ENCODE data around the gene HOXB13.

Gene HOXB13

DNA sequence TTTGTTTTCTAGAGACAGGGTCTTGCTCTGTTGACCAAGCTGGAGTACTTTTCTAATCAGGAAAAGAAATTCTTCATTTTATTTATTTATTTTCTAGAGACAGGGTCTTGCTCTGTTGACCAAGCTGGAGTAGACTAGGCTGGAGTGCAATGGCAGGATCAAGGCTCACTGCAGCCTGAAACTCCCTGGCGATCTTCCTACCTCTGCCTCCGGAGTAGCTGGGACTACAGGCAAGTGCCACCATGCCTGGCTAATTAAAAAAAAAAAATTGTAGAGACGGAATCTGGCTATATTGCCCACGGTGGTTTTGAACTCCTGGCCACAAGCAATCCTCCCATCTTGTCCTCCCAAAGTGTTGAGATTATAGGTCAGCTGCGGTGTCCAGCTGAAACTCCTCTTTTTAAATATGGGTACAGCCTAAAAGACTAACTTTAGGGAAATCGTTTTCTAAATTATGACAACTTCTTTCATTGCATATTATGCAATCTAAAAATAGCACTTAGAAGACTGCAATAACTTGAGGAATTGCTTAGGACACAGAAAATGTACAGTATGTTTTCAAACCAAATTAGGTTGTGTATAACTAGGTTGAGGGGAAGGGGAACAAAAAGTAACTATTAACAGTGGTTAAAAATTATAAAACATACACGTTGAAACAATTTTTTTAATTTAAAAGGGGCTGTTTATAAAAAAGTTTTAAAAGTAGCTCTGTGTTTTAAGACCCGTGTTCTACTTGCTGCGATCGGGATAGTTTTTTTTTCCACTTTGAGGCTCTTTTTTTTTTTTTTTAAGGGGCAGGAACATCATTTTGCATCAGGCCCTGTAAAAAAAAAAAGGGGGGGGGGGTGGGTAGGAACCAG is 11.0 kb downstream of the HOXB13 start:
- no peak for TF ChIP-seq ZBTB7A (IDR thresholded peaks at IDR 0.05; ENCODE audit: low read depth)
- TF ChIP-seq EGR1 (IDR thresholded peaks at IDR 0.05): no peak
- TF ChIP-seq CREB1 (IDR thresholded peaks at IDR 0.05; ENCODE audit: low read depth): no peak
- no peak for TF ChIP-seq FOXM1 (IDR thresholded peaks at IDR 0.05; ENCODE audit: borderline replicate concordance, low read depth)
- TF ChIP-seq TEAD4 (IDR thresholded peaks at IDR 0.05): no peak
- TF ChIP-seq, protein P1, sequence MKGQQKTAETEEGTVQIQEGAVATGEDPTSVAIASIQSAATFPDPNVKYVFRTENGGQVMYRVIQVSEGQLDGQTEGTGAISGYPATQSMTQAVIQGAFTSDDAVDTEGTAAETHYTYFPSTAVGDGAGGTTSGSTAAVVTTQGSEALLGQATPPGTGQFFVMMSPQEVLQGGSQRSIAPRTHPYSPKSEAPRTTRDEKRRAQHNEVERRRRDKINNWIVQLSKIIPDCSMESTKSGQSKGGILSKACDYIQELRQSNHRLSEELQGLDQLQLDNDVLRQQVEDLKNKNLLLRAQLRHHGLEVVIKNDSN (IDR thresholded peaks at IDR 0.05): no peak
- TF ChIP-seq, protein P2, sequence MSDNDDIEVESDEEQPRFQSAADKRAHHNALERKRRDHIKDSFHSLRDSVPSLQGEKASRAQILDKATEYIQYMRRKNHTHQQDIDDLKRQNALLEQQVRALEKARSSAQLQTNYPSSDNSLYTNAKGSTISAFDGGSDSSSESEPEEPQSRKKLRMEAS (IDR thresholded peaks at IDR 0.05): no peak
- no peak for TF ChIP-seq NFIC (IDR thresholded peaks at IDR 0.05)
- TF ChIP-seq TAF1 (IDR thresholded peaks at IDR 0.05; ENCODE audit: low read depth): no peak
- no peak for TF ChIP-seq EP300 (IDR thresholded peaks at IDR 0.05; ENCODE audit: borderline replicate concordance)
- no peak for TF ChIP-seq YY1 (IDR thresholded peaks at IDR 0.05; ENCODE audit: low read depth)
- TF ChIP-seq TCF12 (IDR thresholded peaks at IDR 0.05; ENCODE audit: low read depth): no peak
- no peak for TF ChIP-seq REST (IDR thresholded peaks at IDR 0.05; ENCODE audit: low read depth)
- TF ChIP-seq RAD21 (IDR thresholded peaks at IDR 0.05; ENCODE audit: low read depth): no peak
- TF ChIP-seq CEBPB (IDR thresholded peaks at IDR 0.05): no peak

DNA sequence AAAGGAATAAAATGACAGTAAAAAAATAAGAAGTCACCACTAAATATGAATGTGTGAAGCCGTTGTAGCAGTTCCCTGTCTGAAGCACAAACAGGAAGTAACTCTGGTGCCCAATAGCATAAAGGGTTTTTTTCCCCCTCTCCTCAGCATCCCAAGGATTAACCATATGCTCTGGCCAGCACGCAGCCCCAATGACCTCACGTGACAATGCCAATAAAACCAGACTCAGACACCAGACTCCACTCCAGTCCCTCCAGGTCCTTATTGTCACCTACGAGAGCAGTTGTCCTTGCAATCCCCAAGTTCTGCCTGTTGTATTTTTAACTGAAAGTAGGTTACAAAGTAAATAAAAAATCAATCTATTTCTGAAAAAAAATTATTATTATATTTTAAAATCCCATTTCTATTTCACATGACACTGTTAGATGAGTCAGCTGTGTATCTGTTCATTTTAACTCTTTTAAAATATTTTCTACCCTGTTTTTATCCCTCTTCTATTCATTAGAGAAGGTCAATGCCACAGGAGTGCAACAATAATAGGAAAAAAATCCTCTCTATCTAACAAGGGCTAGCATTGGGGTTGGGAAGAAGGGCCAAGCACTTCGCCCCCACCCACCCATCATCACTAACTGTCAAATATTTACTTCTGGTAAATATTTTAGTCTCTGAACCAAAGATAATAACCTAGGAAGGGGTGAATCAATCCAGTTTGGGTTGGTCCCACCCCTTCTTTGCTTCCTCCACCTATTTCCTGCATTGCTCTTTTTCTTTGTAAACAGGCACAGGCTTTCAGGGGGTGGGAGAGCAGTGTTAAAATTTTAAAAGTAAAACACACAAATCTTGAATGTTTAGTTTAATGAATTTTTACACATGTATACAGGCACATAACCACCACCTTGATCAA is 12.8 kb downstream of the HOXB13 start:
- no peak for TF ChIP-seq NFIC (IDR thresholded peaks at IDR 0.05)
- no peak for TF ChIP-seq FOXM1 (IDR thresholded peaks at IDR 0.05; ENCODE audit: borderline replicate concordance, low read depth)
- no peak for TF ChIP-seq ZBTB7A (IDR thresholded peaks at IDR 0.05; ENCODE audit: low read depth)
- TF ChIP-seq, protein P1 (IDR thresholded peaks at IDR 0.05): no peak
- TF ChIP-seq EGR1 (IDR thresholded peaks at IDR 0.05): no peak
- TF ChIP-seq CEBPB (IDR thresholded peaks at IDR 0.05): no peak
- TF ChIP-seq, protein P2 (IDR thresholded peaks at IDR 0.05): no peak
- TF ChIP-seq TCF12 (IDR thresholded peaks at IDR 0.05; ENCODE audit: low read depth): no peak
- no peak for TF ChIP-seq REST (IDR thresholded peaks at IDR 0.05; ENCODE audit: low read depth)
- no peak for TF ChIP-seq CREB1 (IDR thresholded peaks at IDR 0.05; ENCODE audit: low read depth)
- TF ChIP-seq RAD21 (IDR thresholded peaks at IDR 0.05; ENCODE audit: low read depth): no peak
- TF ChIP-seq EP300 (IDR thresholded peaks at IDR 0.05; ENCODE audit: borderline replicate concordance): no peak
- no peak for TF ChIP-seq YY1 (IDR thresholded peaks at IDR 0.05; ENCODE audit: low read depth)
- no peak for TF ChIP-seq TEAD4 (IDR thresholded peaks at IDR 0.05)

DNA sequence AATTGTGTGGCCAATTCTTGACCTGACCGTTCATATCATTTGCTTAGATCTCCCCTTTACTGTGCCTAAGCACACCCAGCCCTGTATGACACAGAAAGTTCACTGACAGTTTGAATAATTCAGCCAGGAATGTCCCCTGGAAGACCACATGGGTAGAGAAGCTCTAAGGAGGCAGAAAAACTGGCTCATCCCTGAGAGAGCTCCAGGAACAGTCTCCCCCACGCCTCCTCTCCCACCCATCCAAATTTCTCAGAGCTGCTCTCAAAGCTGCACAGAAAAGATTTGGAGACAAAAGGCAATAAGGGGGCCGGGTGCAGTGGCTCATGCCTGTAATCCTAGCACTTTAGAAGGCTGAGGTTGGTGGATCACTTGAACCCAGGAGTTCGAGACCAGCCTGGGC is 17.4 kb downstream of the HOXB13 start:
- TF ChIP-seq NFIC (IDR thresholded peaks at IDR 0.05) (no peak), ZBTB7A (IDR thresholded peaks at IDR 0.05; ENCODE audit: low read depth) (no peak), TCF12 (IDR thresholded peaks at IDR 0.05; ENCODE audit: low read depth) (no peak), TAF1 (IDR thresholded peaks at IDR 0.05; ENCODE audit: low read depth) (no peak), CEBPB (IDR thresholded peaks at IDR 0.05) (no peak), EP300 (IDR thresholded peaks at IDR 0.05; ENCODE audit: borderline replicate concordance) (no peak), CREB1 (IDR thresholded peaks at IDR 0.05; ENCODE audit: low read depth) (no peak), REST (IDR thresholded peaks at IDR 0.05; ENCODE audit: low read depth) (no peak), TEAD4 (IDR thresholded peaks at IDR 0.05) (no peak), FOXM1 (IDR thresholded peaks at IDR 0.05; ENCODE audit: borderline replicate concordance, low read depth) (no peak), YY1 (IDR thresholded peaks at IDR 0.05; ENCODE audit: low read depth) (no peak), RAD21 (IDR thresholded peaks at IDR 0.05; ENCODE audit: low read depth) (no peak)
- TF ChIP-seq, protein P2 (IDR thresholded peaks at IDR 0.05): no peak
- TF ChIP-seq, protein P1 (IDR thresholded peaks at IDR 0.05): no peak
